HEK293 (cell line): Measurements from ENCODE around the gene BCL6B.

Experiments used
- CTCF ChIA-PET: fragments of 350-600 bp; formaldehyde crosslinking; extraction: SDS; loops from one replicate; lab custom pipeline; 2021; ENCODE audit warnings: antibody characterized with exemption; lab: Yijun Ruan, JAX
- POLR2A ChIA-PET: fragments of 300-600 bp; formaldehyde crosslinking; extraction: SDS; loops from one replicate; lab custom pipeline; 2020; ENCODE audit warnings: antibody characterized with exemption, inconsistent platforms; lab: Yijun Ruan, JAX
- H3K27ac ChIP-seq: fragments of 200-500 bp; sonication (Bioruptor generic); 2 replicates; pipeline ENCODE4 v1.5.1; 2014; ENCODE audit warnings: low read depth, low read length, control low read depth, inconsistent platforms; ENCODE audit errors: extremely low read depth
- H3K36me3 ChIP-seq, 2 experiments: fragments of 200-500 bp in 1 of 2; sonication (Bioruptor generic) in 1 of 2; 1 replicate in 1 of 2; 2 replicates in 1 of 2; pipeline ENCODE4 v1.5.1; 2014 to 2017; ENCODE audit warnings: inconsistent platforms in 2 of 2, low read length in 2 of 2; ENCODE audit not compliant: control insufficient read depth in 2 of 2, insufficient read depth in 1 of 2
- H3K4me1 ChIP-seq: fragments of 200-500 bp; sonication (Bioruptor generic); 2 replicates; pipeline ENCODE4 v1.5.1; 2014; ENCODE audit warnings: mild to moderate bottlenecking, low read length, inconsistent platforms; ENCODE audit not compliant: control insufficient read depth, insufficient read depth
- H3K4me3 ChIP-seq: 2 replicates; pipeline ENCODE4 v1.5.1; 2011; ENCODE audit warnings: low read depth, mild to moderate bottlenecking, control low read depth, low read length, moderate library complexity
- H3K9me3 ChIP-seq: fragments of 200-500 bp; sonication (Bioruptor generic); 2 replicates; pipeline ENCODE4 v1.5.1; 2014; ENCODE audit warnings: low read depth, low read length, inconsistent platforms; ENCODE audit not compliant: control insufficient read depth, insufficient read depth
- BCL6B ChIP-seq: fragments of 450-650 bp; formaldehyde crosslinking; IDR thresholded peaks from 2 replicates; pipeline ENCODE4 v1.5.1; 2017; ENCODE audit warnings: missing biosample characterization, missing genetic modification characterization
- IKZF3 ChIP-seq: fragments of 450-650 bp; IDR thresholded peaks from 2 replicates; pipeline ENCODE4 v1.5.0; 2018; ENCODE audit warnings: missing biosample characterization, mild to moderate bottlenecking, missing genetic modification characterization, moderate library complexity
- KLF17 ChIP-seq: fragments of 450-650 bp; formaldehyde crosslinking; IDR thresholded peaks from 2 replicates; pipeline ENCODE4 v1.5.1; 2016; ENCODE audit warnings: missing biosample characterization, missing genetic modification characterization
- KLF9 ChIP-seq: fragments of 450-650 bp; formaldehyde crosslinking; IDR thresholded peaks from 2 replicates; pipeline ENCODE4 v1.5.1; 2016; ENCODE audit warnings: missing biosample characterization, missing genetic modification characterization, low read depth
- MYNN ChIP-seq: fragments of 450-650 bp; formaldehyde crosslinking; IDR thresholded peaks from 2 replicates; pipeline ENCODE4 v1.5.1; 2016; ENCODE audit warnings: missing biosample characterization, missing genetic modification characterization, borderline replicate concordance
- PBX3 ChIP-seq: sonication (generic); formaldehyde crosslinking; IDR thresholded peaks from 2 replicates; pipeline ENCODE4 v1.8.1; 2022; ENCODE audit warnings: mild to moderate bottlenecking, moderate library complexity, missing genetic modification reagents
- PRDM10 ChIP-seq: fragments of 450-650 bp; formaldehyde crosslinking; IDR thresholded peaks from 2 replicates; pipeline ENCODE4 v1.5.1; 2016; ENCODE audit warnings: missing biosample characterization, missing genetic modification characterization
- SCRT2 ChIP-seq: fragments of 450-650 bp; formaldehyde crosslinking; IDR thresholded peaks from 2 replicates; pipeline ENCODE4 v1.5.1; 2016; ENCODE audit warnings: missing biosample characterization, missing genetic modification characterization
- SP3 ChIP-seq: fragments of 450-650 bp; formaldehyde crosslinking; IDR thresholded peaks from 2 replicates; pipeline ENCODE4 v1.5.1; 2016; ENCODE audit warnings: missing biosample characterization, missing genetic modification characterization
- ZBTB1 ChIP-seq: fragments of 450-650 bp; formaldehyde crosslinking; IDR thresholded peaks from 2 replicates; pipeline ENCODE4 v1.5.1; 2016; ENCODE audit warnings: missing biosample characterization, missing genetic modification characterization
- ZEB2 ChIP-seq: fragments of 450-650 bp; formaldehyde crosslinking; IDR thresholded peaks from 2 replicates; pipeline ENCODE4 v1.5.1; 2016; ENCODE audit warnings: missing biosample characterization, missing genetic modification characterization
- ZNF184 ChIP-seq: fragments of 450-650 bp; IDR thresholded peaks from 2 replicates; pipeline ENCODE4 v1.5.1; 2018; ENCODE audit warnings: missing biosample characterization, mild to moderate bottlenecking, missing genetic modification characterization
- ZNF214 ChIP-seq: fragments of 450-650 bp; formaldehyde crosslinking; IDR thresholded peaks from 2 replicates; pipeline ENCODE4 v1.5.1; 2017; ENCODE audit warnings: missing biosample characterization, mild to moderate bottlenecking, missing genetic modification characterization, borderline replicate concordance
- ZNF23 ChIP-seq: fragments of 450-650 bp; formaldehyde crosslinking; IDR thresholded peaks from 2 replicates; pipeline ENCODE4 v1.5.1; 2016; ENCODE audit warnings: missing biosample characterization, missing genetic modification characterization, borderline replicate concordance
- ZNF391 ChIP-seq: fragments of 450-650 bp; formaldehyde crosslinking; IDR thresholded peaks from 2 replicates; pipeline ENCODE4 v1.5.1; 2016; ENCODE audit warnings: low read depth, missing biosample characterization, missing genetic modification characterization, borderline replicate concordance
- ZNF488 ChIP-seq: fragments of 450-650 bp; formaldehyde crosslinking; IDR thresholded peaks from 2 replicates; pipeline ENCODE4 v1.5.1; 2016; ENCODE audit warnings: missing biosample characterization, missing genetic modification characterization
- ZNF544 ChIP-seq: fragments of 450-650 bp; formaldehyde crosslinking; IDR thresholded peaks from 2 replicates; pipeline ENCODE4 v1.5.0; 2017; ENCODE audit warnings: missing biosample characterization, missing genetic modification characterization
- ZNF549 ChIP-seq: fragments of 450-650 bp; IDR thresholded peaks from 2 replicates; pipeline ENCODE4 v1.5.1; 2018; ENCODE audit warnings: missing biosample characterization, missing genetic modification characterization, mild to moderate bottlenecking, inconsistent platforms, moderate library complexity
- ZNF560 ChIP-seq: fragments of 450-650 bp; formaldehyde crosslinking; IDR thresholded peaks from 2 replicates; pipeline ENCODE4 v1.5.1; 2017; ENCODE audit warnings: missing biosample characterization, missing genetic modification characterization, borderline replicate concordance
- ZNF561 ChIP-seq: fragments of 450-650 bp; IDR thresholded peaks from 2 replicates; pipeline ENCODE4 v1.5.1; 2018; ENCODE audit warnings: missing biosample characterization, missing genetic modification characterization, borderline replicate concordance
- ZNF600 ChIP-seq: fragments of 450-650 bp; formaldehyde crosslinking; IDR thresholded peaks from 2 replicates; pipeline ENCODE4 v1.5.1; 2016; ENCODE audit warnings: missing biosample characterization, missing genetic modification characterization
- ZNF624 ChIP-seq: fragments of 450-650 bp; formaldehyde crosslinking; IDR thresholded peaks from 2 replicates; pipeline ENCODE4 v1.5.1; 2017; ENCODE audit warnings: missing biosample characterization, missing genetic modification characterization
- ZNF639 ChIP-seq: fragments of 450-650 bp; formaldehyde crosslinking; IDR thresholded peaks from 2 replicates; pipeline ENCODE4 v1.5.1; 2016; ENCODE audit warnings: missing biosample characterization, missing genetic modification characterization
- ZNF707 ChIP-seq: fragments of 450-650 bp; formaldehyde crosslinking; IDR thresholded peaks from 2 replicates; pipeline ENCODE4 v1.5.1; 2016; ENCODE audit warnings: missing biosample characterization, missing genetic modification characterization

The BCL6B gene

GRCh38 chr17:7058831-7059447, 36.1 kb downstream of the BCL6B start:
- Histone ChIP-seq H3K4me3 (no peak overlapping the region), H3K9me3 (no peaks in the 10 kb centered on the region), H3K27ac (no peak overlapping the region), H3K36me3 (no peaks in the 10 kb centered on the region), H3K4me1 (0 out of 2 replicates have a peak, but pooled peaks cover 5% of the 10 kb centered on the region)
- CTCF ChIA-PET, result interaction anchor here (0.7 to 3.1 kb wide), 6 partner anchors 13 to 119 kb away, joined by 3 to 15 read pairs (median 5); no protein-coding TSS in a partner anchor
- TF ChIP-seq ZNF560 (tag by site-specific recombination), result no peak
- no peak for TF ChIP-seq ZNF600 (tag by site-specific recombination)
- no peak for TF ChIP-seq PRDM10 (tag by site-specific recombination)
- no peak for TF ChIP-seq ZNF639 (tag by site-specific recombination)
- no peak for TF ChIP-seq KLF9
- no peak for TF ChIP-seq MYNN
- no peak for TF ChIP-seq ZNF214 (tag by site-specific recombination)
- no peak for TF ChIP-seq ZNF488 (tag by site-specific recombination)
- TF ChIP-seq SP3, result no peak
- no peak for TF ChIP-seq ZEB2 (tag by site-specific recombination)
- no peak for TF ChIP-seq ZNF624
- no peak for TF ChIP-seq ZNF549 (tag by site-specific recombination)
- TF ChIP-seq ZBTB1 (tag by site-specific recombination), result no peak
- no peak for TF ChIP-seq ZNF391 (tag by site-specific recombination)
- POLR2A ChIA-PET, result no interaction called here

- ChIA-PET CTCF (interaction anchor here (0.6 to 1.4 kb wide), 5 partner anchors 8 to 377 kb away, joined by 3 to 6 read pairs (median 4); no protein-coding TSS in a partner anchor), POLR2A (interaction anchor here (0.6 kb wide), 1 partner anchor 178 kb away, joined by 3 read pairs; no protein-coding TSS in a partner anchor)
- no peak overlapping the region for H3K27ac ChIP-seq
- no peak overlapping the region for H3K4me3 ChIP-seq
- H3K9me3 ChIP-seq, result no peaks in the 10 kb centered on the region
- 0 out of 2 replicates have a peak, but pooled peaks cover 5% of the 10 kb centered on the region for H3K4me1 ChIP-seq
- H3K36me3 ChIP-seq, result no peaks in the 10 kb centered on the region
- TF ChIP-seq ZNF23 (tag by site-specific recombination) (no peak), KLF17 (no peak; the same call in 1 of the 2 replicates), PBX3 (CRISPR knock-in tag) (no peak), ZNF561 (tag by site-specific recombination) (no peak), ZNF707 (tag by site-specific recombination) (no peak), ZNF184 (0 out of 2 replicates have a peak, but pooled peaks have one; percentile 54), IKZF3 (tag by site-specific recombination) (0 out of 2 replicates have a peak, but pooled peaks have one; percentile 28), SCRT2 (0 out of 2 replicates have a peak, but pooled peaks have one; percentile 16), ZNF544 (no peak), BCL6B (tag by site-specific recombination) (no peak), ZNF549 (tag by site-specific recombination) (no peak)
Measured at GRCh38 chr17:7060165-7060891, 37.5 kb downstream of the BCL6B start.
